GM23248 (cell line): ENCODE results near the gene YJEFN3. TPM values are rescaled to one million over a fixed set of nuclear protein-coding genes. Genes with fewer than 3 reads are reported as not detected.

Source experiments
- DNase-seq: peaks from one replicate; pipeline ENCODE4 v3.0.0-alpha.2; 2015
- H2AFZ ChIP-seq: fragments of 200-600 bp; sonication (generic); 2 replicates; pipeline ENCODE4 v1.6.1; 2016; ENCODE audit warnings: antibody characterized with exemption
- H3F3A ChIP-seq: fragments of 200-600 bp; sonication (generic); 2 replicates; pipeline ENCODE4 v1.6.1; 2016; ENCODE audit warnings: mild to moderate bottlenecking, antibody characterized with exemption, mixed run types; ENCODE audit not compliant: insufficient read depth
- H3K27ac ChIP-seq: fragments of 200-600 bp; sonication (generic); 2 replicates; pipeline ENCODE4 v1.5.1; 2016; ENCODE audit warnings: mild to moderate bottlenecking
- H3K27me3 ChIP-seq: fragments of 200-600 bp; sonication (generic); replicated peaks from 2 replicates; pipeline ENCODE4 v1.6.1; 2016; ENCODE audit warnings: mild to moderate bottlenecking; ENCODE audit not compliant: insufficient read depth
- H3K36me3 ChIP-seq: fragments of 200-600 bp; sonication (generic); 2 replicates; pipeline ENCODE4 v1.6.1; 2016; ENCODE audit warnings: low read depth, mild to moderate bottlenecking
- H3K4me1 ChIP-seq: fragments of 200-600 bp; sonication (generic); 2 replicates; pipeline ENCODE4 v1.6.1; 2016; ENCODE audit warnings: mild to moderate bottlenecking; ENCODE audit not compliant: insufficient read depth
- H3K4me2 ChIP-seq: fragments of 200-600 bp; sonication (generic); one replicate; pipeline ENCODE4 v1.6.1; 2016; ENCODE audit warnings: mild to moderate bottlenecking; ENCODE audit not compliant: unreplicated experiment
- H3K4me3 ChIP-seq: fragments of 200-600 bp; sonication (generic); 2 replicates; pipeline ENCODE4 v1.5.1; 2016; ENCODE audit warnings: mild to moderate bottlenecking
- H3K79me2 ChIP-seq: fragments of 200-600 bp; sonication (generic); 2 replicates; pipeline ENCODE4 v1.6.1; 2016; ENCODE audit warnings: mild to moderate bottlenecking; ENCODE audit not compliant: insufficient read depth
- H3K9ac ChIP-seq: fragments of 200-600 bp; sonication (generic); 2 replicates; pipeline ENCODE4 v1.6.1; 2016; ENCODE audit warnings: mild to moderate bottlenecking
- H3K9me2 ChIP-seq: fragments of 200-600 bp; sonication (generic); 2 replicates; pipeline ENCODE4 v1.6.1; 2016; ENCODE audit warnings: mixed run types, mild to moderate bottlenecking, moderate library complexity; ENCODE audit not compliant: insufficient read depth
- H3K9me3 ChIP-seq: fragments of 200-600 bp; sonication (generic); one replicate; pipeline ENCODE4 v1.6.1; 2017; ENCODE audit warnings: low read depth
- H4K20me1 ChIP-seq: fragments of 200-600 bp; sonication (generic); 2 replicates; pipeline ENCODE4 v1.6.0; 2016; ENCODE audit not compliant: insufficient read depth
- EZH2 ChIP-seq: fragments of 200-600 bp; sonication (generic); IDR thresholded peaks from 2 replicates; pipeline ENCODE4 v1.6.1; 2018; ENCODE audit warnings: antibody characterized with exemption, mild to moderate bottlenecking; ENCODE audit not compliant: insufficient read depth, poor library complexity, severe bottlenecking
- EZH2phosphoT487 ChIP-seq: fragments of 200-600 bp; sonication (generic); IDR thresholded peaks from 2 replicates; pipeline ENCODE4 v1.6.1; 2018; ENCODE audit warnings: antibody characterized with exemption, moderate library complexity, mild to moderate bottlenecking, low read depth; ENCODE audit not compliant: insufficient read depth
- WGBS, 2 experiments: methylation state at CpG; one replicate each; pipeline ENCODE4 v1.1.6; 2015 to 2017; ENCODE audit warnings: low lambda C conversion rate in 2 of 2, low coverage in 1 of 2; ENCODE audit errors: missing lambda C conversion rate in 2 of 2; 5-methylcytosine and 5-hydroxymethylcytosine counted together
- in situ Hi-C: fragments of 300-500 bp; cut with MboI; formaldehyde crosslinking; loops from 2 replicates; pipeline ENCODE4 v1.15.0; 2020
- polyA plus RNA-seq: library from polyadenylated mRNA; unstranded; fragments of >200 nt; fragmentation: Nextera tagmentation; extraction: Ambion mirVana; gene quantifications from 2 replicates; pipeline ENCODE4 v1.2.1, GENCODE V29; 2016
- total RNA-seq: library from RNA; depleted of rRNA; stranded (reverse); fragments of >200 nt; shearing (Covaris generic); gene quantifications from 2 replicates; pipeline ENCODE4 v1.2.3, GENCODE V29; 2014

The YJEFN3 gene
- total and polyA plus RNA-seq, 2 experiments from 2014 or later: 2.4 TPM; not detected in 1

DNA sequence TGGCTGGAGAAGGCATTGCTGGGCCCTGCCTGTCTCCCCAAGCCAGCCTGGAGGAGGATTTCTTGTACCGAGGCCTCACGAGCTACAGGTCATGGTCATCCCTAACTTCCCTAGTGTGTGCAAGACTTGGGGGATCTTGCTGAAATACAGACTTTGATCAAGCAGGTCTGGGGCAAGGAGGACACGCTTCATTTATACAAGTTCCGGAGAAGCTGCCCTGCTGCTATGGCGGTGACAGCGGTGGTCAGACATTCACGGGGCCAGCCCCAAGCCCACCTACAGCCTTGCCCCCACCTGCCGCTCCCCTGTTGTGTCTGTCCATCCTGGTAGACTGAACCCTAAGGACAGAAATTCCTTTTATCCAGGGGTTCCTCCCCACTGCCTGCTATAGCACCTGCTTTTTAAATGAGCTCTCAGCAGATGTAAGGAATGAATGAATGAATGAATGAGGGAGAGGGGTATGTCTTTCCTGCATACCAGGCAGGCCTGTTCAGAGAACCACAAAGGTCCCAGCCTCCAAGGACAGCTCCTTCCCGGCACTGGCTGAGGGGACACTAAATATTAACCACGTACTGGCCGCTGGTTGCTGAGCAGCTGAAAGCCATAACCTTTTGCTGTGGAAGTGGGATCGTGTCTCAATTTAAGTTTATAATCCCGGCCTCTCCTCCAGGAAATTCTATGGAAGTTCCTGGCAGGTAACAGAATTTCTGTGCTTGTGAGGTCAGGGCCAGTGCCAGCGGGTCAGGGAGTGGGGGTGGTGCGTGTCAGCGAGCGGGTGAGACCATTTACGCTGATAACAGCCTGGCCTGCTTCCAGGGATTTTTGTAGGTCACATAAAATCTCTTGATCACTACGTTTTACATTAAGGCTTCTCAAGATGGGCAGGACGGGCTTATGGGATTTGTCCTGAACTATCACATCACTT lies 40.5 kb upstream of the YJEFN3 start:
- Histone ChIP-seq H4K20me1 (no peaks in the 10 kb centered on the region), H3K36me3 (no peaks in the 10 kb centered on the region), H3K9me3 (no peaks in the 10 kb centered on the region), H3F3A (peaks cover 23% of the 10 kb centered on the region), H3K27me3 (no peaks in the 10 kb centered on the region), H3K9me2 (no peaks in the 10 kb centered on the region), H3K4me1 (peaks cover 33% of the 10 kb centered on the region), H3K79me2 (peaks cover 95% of the 10 kb centered on the region), H3K9ac (peak overlapping the region; percentile 85), H3K4me3 (peak overlapping the region; percentile 59), H3K4me2 (peak overlapping the region; percentile 85), H2AFZ (peak overlapping the region; percentile 67), H3K27ac (peak overlapping the region; percentile 90)
- in situ Hi-C loops: no loop called here
- WGBS, 2 experiments: 58 to 62% methylated on average over 20 of the region's 20 CpGs
- peak; percentile 16 for DNase-seq
- TF ChIP-seq EZH2 (no peak), EZH2phosphoT487 (no peak)

GRCh38 chr19:19488875-19489690 lies 39.6 kb upstream of the YJEFN3 start:
- Histone ChIP-seq H4K20me1 (no peaks in the 10 kb centered on the region), H3K4me1 (peaks cover 33% of the 10 kb centered on the region), H3K27ac (peak overlapping the region; percentile 90), H3K4me2 (peak overlapping the region; percentile 85), H2AFZ (peak overlapping the region; percentile 67), H3K79me2 (peaks cover 93% of the 10 kb centered on the region), H3K9me2 (no peaks in the 10 kb centered on the region), H3K4me3 (peak overlapping the region; percentile 59), H3K9me3 (no peaks in the 10 kb centered on the region), H3F3A (peaks cover 23% of the 10 kb centered on the region), H3K27me3 (no peaks in the 10 kb centered on the region), H3K36me3 (no peaks in the 10 kb centered on the region), H3K9ac (peak overlapping the region; percentile 85)
- peak; percentile 97 for DNase-seq
- WGBS, 2 experiments: 6 to 9% methylated on average over 14 of the region's 14 CpGs
- in situ Hi-C loops: no loop called here
- TF ChIP-seq EZH2: no peak
- TF ChIP-seq EZH2phosphoT487: no peak

GRCh38 chr19:19489804-19490204 lies 38.9 kb upstream of the YJEFN3 start:
- Histone ChIP-seq H3K27me3 (no peaks in the 10 kb centered on the region), H3F3A (peaks cover 23% of the 10 kb centered on the region), H4K20me1 (no peaks in the 10 kb centered on the region), H3K4me1 (peaks cover 31% of the 10 kb centered on the region), H3K27ac (peak overlapping the region; percentile 90), H3K9ac (peak overlapping the region; percentile 85), H3K9me2 (no peaks in the 10 kb centered on the region), H3K9me3 (no peaks in the 10 kb centered on the region), H3K79me2 (peaks cover 93% of the 10 kb centered on the region), H3K4me2 (peak overlapping the region; percentile 85), H2AFZ (0 out of 2 replicates have a peak overlapping the region, but pooled peaks have one; percentile 13), H3K36me3 (0 out of 2 replicates have a peak, but pooled peaks cover 6% of the 10 kb centered on the region), H3K4me3 (peak overlapping the region; percentile 59)
- DNase-seq: no peak
- WGBS, 2 experiments: 22 to 27% methylated on average over 9 of the region's 9 CpGs
- TF ChIP-seq EZH2 (no peak), EZH2phosphoT487 (no peak)
- in situ Hi-C loops: loop anchor here (10.0 kb wide), 1 partner anchor 125 kb away; no protein-coding TSS in a partner anchor
